ENCODE results near the gene LRBA.
"Not testable (repeated sequence)": the region's sequence is repeated elsewhere in the genome, so short reads cannot be mapped to it uniquely, and the experiment has no call there.

Gene LRBA, protein sequence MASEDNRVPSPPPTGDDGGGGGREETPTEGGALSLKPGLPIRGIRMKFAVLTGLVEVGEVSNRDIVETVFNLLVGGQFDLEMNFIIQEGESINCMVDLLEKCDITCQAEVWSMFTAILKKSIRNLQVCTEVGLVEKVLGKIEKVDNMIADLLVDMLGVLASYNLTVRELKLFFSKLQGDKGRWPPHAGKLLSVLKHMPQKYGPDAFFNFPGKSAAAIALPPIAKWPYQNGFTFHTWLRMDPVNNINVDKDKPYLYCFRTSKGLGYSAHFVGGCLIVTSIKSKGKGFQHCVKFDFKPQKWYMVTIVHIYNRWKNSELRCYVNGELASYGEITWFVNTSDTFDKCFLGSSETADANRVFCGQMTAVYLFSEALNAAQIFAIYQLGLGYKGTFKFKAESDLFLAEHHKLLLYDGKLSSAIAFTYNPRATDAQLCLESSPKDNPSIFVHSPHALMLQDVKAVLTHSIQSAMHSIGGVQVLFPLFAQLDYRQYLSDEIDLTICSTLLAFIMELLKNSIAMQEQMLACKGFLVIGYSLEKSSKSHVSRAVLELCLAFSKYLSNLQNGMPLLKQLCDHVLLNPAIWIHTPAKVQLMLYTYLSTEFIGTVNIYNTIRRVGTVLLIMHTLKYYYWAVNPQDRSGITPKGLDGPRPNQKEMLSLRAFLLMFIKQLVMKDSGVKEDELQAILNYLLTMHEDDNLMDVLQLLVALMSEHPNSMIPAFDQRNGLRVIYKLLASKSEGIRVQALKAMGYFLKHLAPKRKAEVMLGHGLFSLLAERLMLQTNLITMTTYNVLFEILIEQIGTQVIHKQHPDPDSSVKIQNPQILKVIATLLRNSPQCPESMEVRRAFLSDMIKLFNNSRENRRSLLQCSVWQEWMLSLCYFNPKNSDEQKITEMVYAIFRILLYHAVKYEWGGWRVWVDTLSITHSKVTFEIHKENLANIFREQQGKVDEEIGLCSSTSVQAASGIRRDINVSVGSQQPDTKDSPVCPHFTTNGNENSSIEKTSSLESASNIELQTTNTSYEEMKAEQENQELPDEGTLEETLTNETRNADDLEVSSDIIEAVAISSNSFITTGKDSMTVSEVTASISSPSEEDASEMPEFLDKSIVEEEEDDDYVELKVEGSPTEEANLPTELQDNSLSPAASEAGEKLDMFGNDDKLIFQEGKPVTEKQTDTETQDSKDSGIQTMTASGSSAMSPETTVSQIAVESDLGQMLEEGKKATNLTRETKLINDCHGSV (N-terminal part only)

DNA sequence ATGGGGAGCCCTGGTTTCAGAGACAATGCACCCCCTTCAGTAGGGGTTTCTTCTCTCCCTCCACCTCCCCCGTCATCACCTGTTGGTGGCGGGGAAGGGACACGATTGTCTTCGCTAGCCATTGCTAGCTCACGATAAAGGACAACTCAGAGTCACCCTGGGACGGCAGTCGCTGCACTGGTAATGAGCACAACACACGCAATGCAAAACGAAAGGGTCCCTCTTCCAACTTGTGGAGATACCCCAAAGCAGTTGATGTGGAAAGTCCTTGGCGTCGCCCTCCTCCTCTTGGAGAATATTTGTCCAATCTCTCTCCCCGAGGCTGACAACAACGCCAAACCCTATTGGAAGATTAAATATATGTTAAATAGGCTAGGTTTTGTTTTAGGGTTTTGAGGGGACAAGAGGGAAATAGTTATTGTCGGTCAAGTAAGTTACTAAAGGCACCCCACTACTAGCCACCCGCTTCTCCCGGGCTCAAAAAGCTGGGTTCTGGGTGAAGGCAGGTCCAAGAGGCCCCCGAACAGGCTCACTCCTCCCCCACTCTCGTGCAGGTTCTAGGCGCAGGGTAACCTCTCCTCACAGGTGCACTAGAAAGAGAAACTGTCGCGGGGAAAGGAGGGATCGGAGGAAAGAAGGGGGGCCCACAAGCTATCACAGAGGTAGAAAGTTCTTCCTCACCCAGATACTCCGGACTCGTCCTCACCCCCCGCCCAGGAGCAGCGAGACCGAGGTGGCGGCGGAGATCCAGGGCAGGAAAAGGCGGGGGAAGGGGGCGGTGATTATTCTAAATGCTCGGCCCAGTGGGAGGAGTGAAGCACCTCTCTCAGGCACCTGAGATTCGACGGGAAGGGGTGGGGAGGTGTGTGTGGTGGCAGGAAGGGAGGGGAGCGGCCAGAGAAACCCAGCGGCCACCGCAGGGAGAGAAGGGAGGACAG, at the start of gene LRBA:
LRBA (minus strand) TSS at position 764 of the 938 bp plus-strand sequence; CDS start at position 122, 642 bp downstream.
- peak; percentile 95 for DNase-seq

DNA sequence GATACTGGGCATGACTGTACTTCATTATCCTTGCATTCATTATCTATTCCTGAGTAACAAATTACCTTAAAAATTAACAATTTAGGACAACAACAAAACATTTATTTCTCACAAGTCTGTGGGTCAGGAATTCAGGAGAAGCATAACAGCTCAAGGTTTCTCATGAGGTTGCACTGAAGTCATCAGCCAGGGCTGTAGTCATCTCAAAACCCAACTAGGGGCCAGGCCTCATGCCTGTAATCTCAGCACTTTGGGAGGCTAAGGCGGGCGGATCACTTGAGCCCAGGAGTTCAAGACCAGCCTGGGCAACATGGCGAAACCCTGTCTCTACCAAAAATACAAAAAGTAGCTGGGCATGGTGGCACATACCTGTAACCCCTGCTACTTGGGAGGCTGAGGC, 48.1 kb upstream of the LRBA start:
- DNase-seq, result not testable (repeated sequence)

DNA sequence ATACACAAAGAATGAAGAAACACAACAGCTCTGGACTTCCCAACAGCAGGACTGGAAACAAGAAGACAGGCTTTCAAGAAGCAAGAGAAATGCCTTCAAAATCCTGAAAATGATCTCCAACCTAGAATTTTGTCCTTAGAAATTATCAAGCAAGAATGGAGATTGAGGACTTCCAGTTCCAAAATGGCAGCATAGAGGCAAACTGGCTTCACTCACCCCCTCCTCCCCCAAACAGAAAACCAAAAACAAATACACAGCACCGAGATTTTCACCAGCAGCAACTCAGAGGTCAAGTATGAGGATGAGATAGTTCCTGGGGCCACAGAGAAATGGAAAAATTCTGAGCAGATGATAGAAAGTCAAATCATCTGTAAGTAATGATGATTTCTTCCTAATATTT, 40.5 kb upstream of the LRBA start:
- DNase-seq, result no peak

DNA sequence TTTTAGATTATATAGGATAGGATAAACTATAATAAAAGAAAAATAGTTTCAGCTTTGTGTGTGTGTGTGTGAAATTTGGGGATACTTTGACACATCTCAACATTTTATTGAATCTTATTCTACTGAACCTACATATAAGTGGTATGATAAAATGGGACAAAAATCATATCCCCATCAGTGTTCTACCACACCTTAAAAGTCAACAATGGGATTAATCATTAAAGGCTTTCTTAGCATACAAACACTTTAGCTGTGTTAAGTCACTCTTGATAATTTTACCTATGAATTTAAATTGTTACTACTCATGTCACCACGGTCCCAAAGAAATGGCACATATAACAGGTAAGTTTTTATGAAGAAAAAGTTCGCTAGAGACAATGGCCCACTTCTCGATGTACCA, 37.7 kb upstream of the LRBA start:
- no peak for DNase-seq

DNA sequence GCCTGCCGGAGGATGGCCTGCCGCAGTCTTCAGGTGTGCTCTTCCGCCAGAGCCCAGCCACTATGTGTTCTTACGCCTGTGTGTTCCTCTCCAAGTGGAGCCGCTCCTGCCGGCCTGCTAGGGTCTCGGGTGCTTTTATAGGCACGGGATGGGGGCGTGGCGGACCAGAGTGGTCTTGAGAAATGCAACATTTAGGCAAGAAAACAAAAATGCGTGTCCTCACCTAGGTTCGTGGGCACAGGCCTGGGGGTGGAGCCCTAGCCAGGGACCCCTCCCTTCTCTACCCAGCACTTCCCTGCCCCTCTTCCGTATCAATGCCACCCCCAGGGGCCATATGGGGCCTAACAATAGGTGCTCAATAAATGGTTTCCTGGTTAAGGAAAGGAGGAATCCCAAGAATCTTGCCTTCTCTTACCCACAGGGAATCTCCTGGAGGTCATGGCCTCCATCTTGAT, 34.4 kb upstream of the LRBA start:
- no peak for DNase-seq

DNA sequence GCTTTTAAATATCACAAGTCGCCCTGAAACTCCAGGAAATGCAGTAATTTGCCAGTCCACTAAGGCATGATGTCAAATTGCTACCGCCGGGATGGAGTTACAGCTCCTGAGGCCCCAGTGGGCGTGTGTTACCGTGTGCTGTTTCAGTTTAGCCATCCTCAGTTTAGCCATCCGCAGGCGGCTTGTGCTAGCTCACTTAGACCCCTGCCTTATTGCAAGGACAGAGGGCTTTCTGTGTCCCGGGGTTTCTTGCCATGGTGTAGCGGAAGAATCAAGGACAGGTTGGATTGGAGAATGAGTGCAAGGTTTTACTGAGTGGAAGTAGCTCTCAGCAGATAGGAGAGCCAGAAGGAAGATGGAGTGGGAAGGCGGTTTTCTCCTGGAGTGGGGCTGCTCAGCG, 33.8 kb upstream of the LRBA start:
- DNase-seq, result no peak

DNA sequence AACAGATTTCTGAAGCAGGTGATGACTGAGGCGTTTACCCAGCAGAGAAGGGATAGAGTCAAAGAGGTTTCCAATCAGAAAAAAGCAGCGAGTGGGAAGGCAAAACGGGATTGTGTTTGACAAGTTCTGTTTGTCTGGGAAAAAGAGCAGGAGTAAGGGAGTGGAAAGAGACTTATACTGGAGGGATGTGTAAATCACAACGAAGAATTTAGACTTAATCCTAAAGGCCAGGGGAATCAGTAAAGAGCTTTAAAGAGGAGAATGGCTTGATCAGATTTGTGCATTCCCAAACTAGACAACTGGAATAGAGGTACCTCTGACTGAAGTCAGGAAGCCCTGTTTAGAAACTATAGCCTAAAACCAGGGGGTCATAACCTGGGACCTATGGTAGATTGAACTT, 31.5 kb upstream of the LRBA start:
- DNase-seq, result no peak

DNA sequence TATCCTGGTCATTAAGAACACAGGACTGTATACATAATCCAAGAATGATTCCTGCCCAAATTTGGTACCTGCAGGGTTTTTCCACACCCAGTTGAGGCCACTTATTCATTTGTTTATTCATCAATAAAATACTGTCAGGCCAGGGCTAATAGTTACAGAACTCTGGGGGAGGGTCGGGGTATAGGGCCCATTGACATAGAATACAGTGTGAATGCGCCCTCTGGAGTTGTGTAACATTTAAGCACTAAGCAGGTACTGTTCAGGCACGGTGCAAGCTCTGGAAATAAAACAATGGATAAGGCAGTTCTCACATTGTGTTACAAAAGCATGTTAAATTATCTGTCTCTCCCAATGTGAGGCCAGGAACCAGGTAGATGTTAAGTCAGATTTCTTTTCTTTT, 30.8 kb upstream of the LRBA start:
- peak; percentile 60 for DNase-seq

DNA sequence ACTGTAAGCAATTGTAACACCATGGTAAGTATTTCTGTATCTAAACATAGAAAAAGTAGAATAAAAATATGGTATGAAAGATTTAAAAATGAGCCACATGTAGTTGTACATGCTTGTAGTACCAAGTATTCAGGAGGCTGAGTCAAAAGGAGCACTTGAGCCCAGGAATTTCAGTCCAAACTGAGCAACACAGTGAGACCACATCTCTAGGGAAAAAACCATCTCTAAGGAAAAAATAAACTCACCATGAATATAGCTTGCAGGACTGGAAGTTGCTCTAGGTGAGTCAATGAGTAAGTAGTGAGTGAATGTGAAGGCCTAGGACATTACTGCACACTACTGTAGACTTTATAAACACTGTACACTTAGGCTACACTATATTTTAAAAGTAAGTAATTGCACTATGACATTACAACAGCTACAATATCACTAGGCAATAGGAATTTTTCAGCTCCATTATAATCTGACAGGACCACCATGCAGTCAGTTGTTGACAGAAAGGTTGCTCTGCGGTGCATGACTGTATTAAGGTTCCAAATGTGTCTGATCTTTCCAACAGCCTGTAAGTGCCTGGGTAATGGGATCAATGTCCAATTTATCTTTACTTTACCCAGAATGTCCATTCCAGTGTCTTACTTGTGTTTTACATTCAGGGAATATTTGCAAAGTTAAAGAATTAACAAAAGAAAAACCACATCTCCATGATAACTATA, 28.9 kb upstream of the LRBA start:
- DNase-seq, result no peak

DNA sequence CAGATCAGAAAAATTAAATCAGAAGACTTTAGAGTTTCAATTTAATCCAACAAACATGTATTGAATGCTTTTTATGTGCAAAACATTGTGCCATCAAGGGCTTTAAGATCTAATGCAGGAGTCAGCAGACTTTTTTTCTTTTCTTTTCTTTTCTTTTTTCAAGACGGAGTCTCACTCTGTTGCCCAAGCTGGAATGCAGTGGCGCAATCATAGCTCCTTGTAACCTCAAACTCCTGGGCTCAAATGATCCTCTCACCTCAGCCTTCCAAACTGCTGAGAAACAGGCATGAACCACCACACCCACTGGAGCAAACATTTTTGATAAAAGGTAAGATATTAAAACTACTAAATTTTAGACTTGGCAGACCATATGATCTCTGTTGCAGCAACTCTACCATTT, 24.6 kb upstream of the LRBA start:
- DNase-seq, result no peak

DNA sequence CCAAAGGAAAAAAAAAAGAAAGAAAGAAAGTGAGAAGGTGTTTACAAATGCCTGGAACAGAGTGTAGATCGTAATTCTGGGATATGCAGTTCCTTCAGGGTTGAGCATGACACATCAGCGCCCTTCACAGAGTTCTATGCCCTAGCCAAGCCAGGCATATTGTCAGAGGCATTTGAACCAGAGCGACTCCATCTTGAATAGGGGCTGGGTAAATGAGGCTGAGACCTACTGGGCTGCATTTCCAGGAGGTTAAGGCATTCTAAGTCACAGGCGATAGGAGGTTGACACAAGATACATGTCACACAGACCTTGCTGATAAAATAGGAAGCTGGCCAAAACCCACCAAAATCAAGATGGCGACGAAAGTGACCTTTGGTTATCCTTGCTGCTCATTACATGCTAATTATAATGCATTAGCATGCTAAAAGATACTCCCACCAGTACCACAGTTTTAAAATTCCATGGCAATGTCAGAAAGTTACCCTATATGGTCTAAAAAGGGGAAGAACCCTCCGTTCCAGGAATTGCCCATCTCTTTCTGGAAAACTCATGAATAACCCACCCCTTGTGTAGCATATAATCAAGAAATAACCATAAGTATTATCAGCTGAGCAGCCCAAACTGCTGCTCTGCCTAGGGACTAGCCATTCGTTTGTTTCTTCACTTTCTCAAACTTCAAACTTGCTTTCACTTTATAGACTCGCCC, 23.5 kb upstream of the LRBA start:
- DNase-seq, result peak; percentile 45

DNA sequence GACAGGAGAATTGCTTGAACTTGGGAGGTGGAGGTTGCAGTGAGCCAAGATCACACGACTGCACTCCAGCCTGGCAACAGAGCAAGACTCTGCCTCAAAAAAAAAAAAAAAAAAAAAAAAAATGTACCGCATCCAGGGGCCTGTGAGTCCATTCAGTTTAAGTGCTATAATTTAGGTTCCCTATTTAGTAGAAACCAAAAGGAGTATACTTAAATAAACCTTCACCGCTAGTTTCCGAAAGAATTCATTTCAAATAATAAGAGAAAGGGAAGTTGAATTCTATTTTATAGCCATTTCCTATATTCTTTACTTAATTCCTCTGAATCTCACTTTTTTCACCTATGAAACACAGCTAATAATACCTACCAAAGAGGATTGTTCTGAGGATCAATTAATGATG, 20.8 kb upstream of the LRBA start:
- peak; percentile 56 for DNase-seq

DNA sequence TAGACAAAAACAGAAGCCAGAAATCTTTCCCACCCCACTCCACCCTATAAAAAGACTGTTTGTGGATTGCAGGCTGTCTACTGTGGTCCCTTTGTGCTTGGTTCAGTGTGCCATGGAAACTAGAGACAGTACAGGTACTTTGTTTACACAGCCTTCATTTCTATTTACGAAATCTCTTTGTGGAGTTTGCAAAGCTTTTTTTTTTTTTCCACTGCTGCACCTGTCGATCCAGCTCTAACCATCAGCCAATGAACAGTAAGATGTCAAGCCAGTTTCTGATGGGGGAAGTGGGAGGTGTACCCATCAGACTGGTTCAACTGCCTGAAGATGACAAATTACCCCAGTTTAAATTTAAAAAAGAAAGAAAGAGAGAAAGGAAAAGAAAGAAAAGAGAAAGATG, 20.2 kb upstream of the LRBA start:
- no peak for DNase-seq

DNA sequence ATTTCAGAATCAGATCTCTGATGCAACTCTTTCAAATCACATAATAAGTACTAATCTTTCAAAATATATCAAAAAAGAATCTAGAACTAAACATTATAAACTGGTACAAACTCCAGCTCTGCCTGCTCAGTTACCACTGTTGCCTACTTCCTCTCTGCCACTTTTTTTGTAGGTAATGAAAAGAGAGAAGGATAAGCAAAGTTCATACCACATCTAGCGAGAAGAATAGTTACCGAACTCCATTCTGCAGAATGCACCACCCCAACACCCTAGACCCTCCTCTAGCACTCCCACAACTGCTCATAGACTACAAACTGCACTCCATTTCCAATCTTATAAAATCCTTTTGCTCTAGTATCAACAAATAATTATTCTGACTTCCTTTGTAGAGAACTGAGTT, 19.7 kb upstream of the LRBA start:
- DNase-seq, result no peak

DNA sequence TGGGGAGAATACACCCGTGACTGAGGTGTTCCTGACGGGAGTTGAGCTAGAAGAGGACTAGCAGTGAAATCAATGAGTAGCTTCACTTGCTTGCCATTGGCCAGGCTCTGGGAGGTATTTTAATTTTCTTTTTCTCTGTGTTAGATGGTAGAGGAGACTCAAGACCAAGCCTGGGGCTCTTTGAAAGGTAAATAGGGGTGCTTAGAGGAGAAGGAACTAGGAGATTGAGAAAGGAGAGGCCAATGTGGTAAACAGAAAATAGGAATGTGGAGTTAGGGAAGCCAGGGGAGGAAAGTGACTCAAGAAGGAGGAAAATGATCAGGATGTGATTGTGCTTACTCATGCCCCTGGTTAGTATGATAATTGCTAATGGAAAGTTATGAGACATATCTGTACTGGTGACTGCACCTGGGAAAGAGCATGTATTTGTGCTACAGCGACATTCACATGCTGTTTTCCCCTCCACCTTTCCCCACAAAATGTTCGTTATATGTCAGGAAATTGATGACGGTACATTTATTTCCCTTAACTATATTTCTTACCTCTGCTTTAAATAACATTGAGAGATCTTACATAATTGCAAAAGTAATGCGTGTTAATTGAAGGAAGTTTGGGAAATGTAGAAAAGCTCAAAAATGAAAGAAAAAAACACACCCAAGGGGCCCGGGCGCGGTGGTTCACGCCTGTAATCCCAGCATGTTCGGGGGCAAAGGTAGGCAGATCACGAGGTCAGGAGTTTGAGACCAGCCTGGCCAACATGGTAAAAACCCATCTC, 16.9 kb upstream of the LRBA start:
- DNase-seq, result peak; percentile 74

DNA sequence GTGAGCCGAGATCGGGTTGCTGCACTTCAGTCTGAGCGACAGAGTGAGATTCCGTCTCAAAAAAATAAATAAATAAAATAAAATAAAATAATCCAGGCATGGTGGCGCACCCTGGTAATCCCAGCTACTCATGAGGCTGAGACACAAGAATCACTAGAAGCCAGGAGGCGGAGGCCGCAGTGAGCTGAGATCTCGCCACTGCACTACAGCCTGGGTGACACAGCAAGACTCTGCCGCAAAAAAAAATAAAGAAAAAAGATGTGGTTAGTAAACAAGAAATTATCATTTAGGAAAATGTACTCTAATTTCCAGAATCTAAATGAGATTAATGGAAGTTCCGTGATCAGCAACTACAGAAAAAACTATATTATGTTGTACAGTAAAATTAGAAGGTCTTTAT, 14.5 kb upstream of the LRBA start:
- DNase-seq, result peak; percentile 71

DNA sequence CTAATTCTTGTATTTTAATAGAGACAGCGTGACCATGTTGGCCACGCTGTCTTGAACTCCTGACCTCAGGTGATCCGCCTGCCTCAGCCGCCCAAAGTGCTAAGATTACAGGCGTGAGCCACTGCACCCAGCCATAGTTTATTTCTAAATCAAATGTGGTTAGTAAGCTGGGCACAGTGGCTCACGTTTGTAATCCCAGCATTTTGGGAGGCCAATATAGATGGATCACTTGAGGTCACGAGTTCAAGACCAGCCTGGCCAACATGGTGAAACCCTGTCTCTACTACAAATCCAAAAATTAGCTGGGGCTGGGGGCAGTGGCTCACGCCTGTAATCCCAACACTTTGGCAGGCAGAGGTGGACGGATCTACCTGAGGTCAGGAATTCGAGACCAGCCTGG, 13.9 kb upstream of the LRBA start:
- not testable (repeated sequence) for DNase-seq

DNA sequence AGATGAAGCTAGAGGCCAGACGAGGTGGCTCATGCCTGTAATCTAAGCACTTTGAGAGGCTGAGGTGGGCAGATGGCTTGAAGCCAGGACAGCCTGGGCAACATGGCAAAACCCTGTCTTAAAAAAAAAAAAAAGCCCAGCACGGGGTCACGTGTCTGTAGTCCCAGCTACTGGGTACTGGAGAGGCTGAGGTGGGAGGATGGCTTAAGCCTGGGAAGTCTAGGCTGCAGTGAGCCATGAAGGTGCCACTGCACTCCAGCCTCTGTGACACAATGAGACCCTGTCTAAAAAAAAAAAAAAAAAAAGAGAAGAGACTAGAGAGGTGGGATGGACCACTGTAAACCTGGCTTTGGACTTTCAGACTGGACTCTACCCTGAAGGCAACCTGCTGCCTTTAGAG, 10.7 kb upstream of the LRBA start:
- DNase-seq, result no peak

DNA sequence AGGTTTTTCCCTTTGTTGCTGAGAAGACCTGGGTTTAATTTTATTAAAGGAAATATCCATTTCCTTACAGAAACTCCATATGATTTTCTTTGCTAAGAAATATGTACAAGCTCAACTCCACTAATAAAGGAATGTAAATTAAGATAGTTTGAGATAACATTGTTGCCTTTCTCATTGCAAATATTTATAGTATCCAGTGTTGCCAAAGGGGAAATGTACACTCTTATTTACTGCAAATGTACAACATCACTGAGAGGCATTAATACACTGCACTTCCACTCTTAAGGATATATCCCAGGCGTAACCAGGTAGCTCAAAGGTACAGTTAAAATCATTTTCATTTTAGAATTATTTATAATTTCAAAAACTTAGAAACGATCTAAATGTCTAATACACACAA, 7.5 kb upstream of the LRBA start:
- DNase-seq, result no peak

All from hematopoietic multipotent progenitor cell treated with erythropoietin and hydrocortisone succinate and interleukin-3 and kit ligand, for 4 days (in vitro differentiated cells).